DMS 273 (cell line): Measurements from ENCODE around the gene AFTPH.
A peak's percentile ranks its signal among the peaks of the same experiment; 100 is the strongest.

Experiments used
- DNase-seq: peaks from one replicate; lab custom pipeline; 2025; ENCODE audit not compliant: unreplicated experiment; lab: John Stamatoyannopoulos, UW

Gene AFTPH

GRCh38 chr2:64609942-64610281 is 85.8 kb downstream of the AFTPH start:
- DNase-seq, result no peak

DNA sequence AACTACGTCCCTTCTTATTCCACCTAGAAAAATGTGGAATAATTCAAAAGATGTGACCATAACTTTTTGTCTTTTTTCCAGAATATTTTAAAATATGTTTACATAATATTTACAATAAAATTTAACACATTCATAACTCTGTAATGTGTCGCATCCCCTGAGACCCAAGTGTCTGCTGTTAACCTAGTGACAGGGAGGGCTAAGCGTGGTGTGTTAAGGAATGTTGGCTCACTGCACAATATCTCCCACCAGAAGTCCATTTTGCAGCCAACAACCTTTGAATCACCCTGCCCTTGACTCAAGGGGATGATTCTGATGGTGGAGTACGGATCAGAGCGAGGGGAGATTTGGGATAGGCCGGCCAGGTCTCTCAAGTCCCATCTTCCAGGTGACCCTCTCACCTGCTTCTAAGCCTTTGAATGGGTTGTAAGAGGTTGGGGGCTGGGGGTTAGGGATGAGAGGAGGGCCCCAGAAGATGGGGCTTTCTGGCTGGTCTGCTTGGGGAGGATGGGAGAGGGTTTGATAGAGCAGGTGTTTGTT is 86.3 kb downstream of the AFTPH start:
- DNase-seq, result no peak

DNA sequence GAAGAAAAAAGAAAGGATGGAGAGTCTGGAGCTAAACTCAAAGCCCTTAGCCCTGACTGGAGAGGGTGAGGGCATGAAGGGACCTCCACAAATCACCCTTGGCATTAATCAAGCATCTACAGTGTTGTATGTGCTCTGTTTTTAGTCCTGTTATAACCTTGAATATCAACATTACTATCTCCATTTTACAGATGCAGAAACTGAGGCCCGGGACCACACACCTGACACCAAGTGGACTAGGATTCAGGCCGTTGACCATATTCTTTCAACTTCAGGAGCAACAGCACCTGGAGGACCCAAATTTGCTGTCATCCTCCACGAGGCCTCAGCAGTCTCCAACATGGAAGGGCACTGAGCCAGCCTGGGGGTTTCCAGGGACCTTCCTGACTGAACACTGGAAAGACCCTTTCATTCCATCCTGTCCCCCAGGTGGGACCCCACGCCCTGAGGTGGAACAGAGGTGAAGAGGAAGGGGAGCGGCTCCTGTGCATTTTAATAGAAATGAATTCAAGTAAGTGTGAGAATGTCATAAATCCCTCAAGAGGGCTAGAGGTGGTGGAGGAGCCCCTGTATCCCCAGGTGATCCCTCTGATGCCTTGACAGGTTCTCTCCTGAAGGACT is 88.6 kb downstream of the AFTPH start:
- DNase-seq, result no peak

DNA sequence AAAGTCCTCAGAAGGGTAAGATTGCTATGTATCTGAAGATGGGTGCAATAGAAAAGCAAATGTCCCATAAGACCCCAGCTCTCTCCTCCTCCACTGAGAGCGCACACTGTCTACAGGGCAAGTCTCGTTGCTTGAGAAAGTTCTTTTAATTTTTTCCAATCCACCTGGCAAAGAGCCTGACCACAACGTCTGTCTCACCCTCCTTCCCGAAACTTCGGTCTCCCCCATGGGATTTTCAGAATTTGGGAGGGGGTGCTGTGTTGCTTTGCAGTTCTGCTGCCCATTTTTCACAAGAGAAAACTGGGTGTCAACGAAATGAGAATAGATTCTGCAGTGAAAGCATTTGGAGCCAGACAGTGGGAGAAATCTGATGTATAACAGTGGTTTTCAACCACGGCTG is 89.1 kb downstream of the AFTPH start:
- no peak for DNase-seq

DNA sequence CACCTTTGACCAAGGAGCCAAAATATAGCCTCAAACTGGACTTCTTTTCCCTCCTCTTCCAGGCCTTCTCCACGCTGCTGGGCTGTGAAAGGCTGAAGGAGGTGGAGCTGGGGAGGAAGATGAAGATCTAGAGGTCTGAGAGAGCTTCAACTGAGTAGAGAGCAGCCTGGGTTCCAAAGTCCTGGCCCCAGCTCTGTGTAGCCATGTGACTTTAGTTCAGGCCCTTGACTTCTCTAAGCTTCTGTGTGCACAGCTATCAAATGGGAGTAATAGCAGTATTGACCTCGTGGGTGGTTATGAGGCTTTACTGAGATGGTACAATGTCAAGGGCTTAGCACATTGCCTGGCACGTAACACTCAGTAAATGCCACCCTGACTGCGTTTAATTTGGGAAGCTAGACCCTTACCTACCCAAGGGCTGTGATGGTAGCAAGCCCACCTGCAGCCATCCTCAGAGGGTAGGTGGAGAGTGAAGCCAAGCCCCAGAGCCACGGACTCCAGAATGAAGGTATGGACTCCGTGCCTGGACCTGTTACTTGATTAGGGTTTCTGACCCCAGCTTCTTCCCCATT is 91.2 kb downstream of the AFTPH start:
- no peak for DNase-seq

DNA sequence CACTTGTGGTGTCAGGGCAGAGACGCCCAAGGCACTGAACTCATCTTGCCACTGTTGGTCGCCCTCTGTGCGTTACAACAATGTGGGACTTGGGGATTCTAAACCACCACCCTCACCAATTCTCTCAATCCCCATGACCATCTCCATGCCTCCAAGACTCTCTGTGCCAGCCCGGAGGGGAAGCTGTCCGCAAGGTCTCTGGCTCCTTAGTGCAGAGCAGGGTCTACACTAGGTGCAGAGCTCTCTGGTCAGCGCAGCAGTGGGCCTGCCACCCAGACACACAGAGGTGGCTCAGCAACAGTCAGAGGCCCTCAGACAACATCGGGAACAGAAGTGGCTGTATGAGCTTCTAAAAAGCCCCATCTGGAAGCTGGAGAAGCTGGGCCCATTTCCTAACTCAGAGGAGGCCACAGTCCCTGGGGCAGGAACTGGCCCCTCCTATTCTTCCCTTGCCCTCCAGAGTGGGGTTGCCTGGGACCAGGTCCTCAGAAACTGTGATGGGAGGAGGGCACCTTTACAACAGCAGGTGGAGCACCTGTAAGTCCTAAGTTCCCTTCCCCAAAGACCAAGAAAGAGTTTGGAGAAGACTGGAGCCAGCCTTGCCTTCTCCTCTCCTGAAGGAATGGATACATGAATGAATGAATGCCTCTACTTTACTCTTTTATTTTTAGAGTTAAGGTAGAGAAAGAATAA is 91.9 kb downstream of the AFTPH start:
- no peak for DNase-seq

DNA sequence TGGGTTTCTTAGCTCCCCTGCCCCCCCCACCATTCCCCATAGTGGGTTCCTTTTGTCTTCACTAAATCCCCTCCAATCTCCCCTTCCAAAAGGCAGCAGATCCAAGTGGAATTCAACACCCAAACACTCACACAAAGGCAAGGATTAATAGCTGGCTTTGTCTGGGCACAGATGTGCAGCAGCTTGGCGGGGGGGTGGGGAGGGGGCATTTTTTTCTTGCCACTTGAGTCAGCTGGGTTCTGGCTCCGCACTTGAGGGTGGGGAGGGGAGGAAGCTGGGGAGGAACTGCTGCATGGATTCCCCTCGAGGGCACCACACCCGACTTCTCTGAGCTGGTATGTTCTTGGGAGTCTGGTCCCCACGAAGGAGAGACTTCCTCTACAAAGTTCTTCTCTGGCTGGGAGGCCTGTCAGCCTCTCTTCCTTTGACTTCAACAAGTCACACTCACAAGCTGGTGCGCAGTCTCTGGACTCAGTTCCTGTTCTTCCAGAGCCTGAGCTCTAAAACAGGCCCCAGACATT is 93.6 kb downstream of the AFTPH start:
- peak; percentile 34 for DNase-seq

GRCh38 chr2:64620661-64621060 is 96.5 kb downstream of the AFTPH start:
- no peak for DNase-seq

DNA sequence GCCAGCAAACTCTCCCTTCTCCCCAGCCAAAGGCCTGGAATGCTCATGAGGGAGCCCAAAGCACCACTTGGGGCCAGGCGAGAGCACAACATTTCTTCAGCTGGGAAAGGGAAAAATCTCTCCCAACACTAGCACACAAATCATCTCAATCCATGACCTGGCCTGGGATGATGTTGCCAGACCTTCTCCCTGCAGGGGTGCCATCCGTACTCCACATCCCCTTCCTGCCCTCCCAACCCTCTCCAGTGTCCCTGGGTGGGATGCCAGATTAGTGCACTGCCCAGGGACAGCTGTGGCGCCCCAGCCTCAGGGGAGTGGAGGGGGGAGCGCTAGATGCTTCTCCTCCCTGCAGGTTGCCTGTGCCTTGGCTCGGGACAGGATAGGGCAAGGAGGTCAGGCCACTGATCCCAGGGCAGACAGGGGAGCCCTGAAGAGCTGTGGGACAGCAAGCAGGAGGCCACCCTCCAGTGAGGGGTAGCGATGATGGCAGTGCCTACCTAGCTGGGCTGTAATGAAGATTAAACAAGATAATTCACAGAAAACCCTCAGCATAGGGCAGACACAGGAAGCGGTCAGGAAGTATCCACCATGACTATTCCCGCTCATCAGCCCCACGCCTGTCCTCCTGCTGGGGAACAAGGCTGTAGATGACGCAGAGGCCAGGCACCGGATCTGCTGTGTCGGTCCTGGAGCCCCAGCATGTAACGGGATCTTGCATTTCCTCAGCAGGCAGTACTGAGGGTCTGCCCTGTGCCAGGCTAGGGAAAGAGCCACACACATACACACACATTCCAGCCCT is 98.5 kb downstream of the AFTPH start:
- DNase-seq, result peak; percentile 53

DNA sequence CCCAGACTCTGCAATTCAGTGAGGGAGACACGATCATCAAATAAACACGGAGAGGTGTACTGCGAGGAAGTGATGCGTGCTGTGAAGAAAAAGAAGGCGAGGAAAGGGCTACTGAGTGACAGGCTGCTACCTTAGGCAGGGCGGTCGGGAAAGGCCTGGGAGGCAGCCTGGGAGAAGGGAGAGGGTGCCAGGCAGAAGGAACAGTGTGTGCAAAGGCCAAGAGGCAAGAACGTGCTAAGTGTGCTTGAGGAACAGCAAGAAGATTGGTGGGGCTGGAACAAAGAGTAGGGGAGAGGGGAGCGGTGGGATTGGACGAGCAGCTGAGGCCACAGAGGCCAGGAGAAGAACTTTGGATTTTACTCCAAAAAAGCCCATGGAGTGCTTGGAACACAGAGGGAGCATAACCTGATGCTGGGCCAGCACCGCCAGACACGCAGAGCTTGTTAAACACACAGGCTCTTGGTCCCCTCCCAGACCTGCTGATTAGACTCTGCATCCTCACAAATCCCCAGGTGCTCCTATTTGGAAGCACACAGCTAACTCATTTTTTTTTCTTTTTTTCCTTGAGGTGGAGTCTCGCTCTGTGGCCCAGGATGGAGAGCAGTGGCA is 99.2 kb downstream of the AFTPH start:
- no peak for DNase-seq

DNA sequence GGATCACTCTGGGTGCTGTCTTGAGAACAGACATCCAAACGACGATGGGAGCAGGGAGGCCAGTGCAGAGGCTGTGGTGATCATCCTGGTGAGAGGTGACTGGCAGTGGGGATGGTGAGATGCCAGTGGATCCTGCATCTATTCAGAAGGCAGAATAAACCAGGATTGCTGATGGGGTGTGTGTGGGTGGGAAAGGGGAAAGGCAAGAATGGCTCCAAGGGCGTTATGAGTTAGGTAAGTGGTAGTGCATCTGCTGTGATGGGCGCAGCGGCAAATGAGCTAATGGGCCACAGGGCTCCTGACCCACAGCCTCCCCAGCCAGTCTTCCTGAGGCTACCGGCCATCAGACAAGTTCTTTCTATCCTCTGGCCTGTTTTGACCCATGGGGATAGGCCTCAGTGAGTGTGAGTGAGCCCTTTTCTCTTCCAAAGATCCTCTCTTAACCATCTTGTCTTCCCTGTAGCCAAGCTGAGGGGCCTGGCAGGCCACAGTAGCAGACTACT is 100.0 kb downstream of the AFTPH start:
- DNase-seq, result no peak

DNA sequence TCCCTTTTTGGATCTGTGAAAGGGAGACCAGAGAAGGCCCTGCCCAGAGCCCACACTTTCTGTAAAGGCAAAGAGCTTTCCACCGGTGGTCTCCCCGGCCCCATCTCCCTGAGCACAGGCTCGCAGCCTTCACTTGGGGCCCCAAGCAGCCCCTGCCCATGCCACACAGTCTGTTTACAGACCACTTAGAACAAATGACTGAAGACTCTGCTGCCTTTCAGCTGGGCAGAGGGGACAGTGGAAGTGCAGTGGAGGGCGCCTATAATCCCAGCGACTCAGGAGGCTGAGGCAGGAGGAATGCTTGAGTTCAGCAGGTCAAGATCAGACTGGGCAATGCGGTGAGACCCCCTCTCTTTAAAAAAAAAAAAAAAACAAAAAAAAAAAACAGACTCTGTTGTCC is 100.7 kb downstream of the AFTPH start:
- no peak for DNase-seq

GRCh38 chr2:64625299-64626145 is 101.4 kb downstream of the AFTPH start:
- DNase-seq, result peak; percentile 22

GRCh38 chr2:64626146-64626809 is 102.2 kb downstream of the AFTPH start:
- no peak for DNase-seq

DNA sequence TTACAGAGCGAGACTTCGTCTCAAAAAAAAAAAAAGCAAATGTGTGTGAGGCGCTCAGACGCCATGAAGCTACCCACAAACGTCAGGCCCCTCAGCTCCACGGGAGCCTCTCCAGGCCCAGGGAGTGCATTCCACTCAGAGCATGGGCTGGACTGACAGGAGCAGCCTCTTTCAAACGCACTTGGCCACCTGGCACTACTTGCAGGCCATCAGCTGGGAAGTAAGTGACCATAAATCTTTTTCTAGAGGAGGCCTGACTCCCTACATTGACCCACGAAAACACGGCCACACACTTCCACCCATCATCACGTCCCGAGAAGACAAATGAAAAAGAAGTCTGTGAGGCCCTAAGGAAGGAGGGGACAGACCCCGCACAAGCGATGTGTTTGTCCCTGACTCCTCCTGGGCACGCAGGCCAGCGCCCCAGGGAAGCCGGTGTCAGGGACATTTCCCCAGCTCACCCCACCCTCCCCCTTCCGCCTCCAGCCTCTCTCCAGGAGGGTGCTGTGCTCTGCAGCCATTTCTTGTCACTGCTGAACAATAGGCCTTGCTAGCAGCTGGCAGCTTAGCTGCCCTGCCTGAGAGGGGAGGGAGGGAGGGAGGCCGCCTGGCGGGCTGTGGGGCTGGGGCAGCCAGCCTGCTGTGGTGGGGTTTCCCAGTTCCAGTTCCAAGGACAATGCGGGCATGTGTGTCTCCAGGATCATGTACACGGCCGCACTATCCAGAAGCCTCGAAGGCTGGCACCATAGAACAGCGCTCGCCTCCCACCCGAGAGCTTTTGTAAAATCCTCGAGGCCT is 103.0 kb downstream of the AFTPH start:
- peak; percentile 51 for DNase-seq

GRCh38 chr2:64627860-64628841 is 104.0 kb downstream of the AFTPH start:
- no peak for DNase-seq

GRCh38 chr2:64629329-64629781 is 105.2 kb downstream of the AFTPH start:
- no peak for DNase-seq
